ENCODE data around the gene ZNF729.

The ZNF729 gene

DNA sequence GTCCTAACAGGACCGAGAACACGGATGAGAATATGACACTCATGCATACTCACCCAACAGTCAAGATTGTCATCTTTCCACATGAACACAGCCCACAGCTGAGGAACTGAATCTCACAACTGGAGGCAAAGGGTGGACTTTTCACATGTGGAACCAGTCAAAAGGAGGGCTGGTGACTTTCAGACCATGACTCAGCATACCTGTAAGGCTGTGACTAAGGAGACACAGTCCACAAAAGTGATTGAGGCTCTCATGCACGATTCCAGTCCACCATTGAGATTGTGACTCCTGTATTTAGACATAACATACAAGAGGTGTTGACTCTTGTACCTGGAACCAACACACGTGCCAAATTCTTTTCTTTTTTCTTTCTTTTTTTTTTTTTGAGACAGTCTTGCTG lies 40.0 kb downstream of the ZNF729 start:
- no peak for DNase-seq (ENCODE audit: low spot score)
- no peak for TF ChIP-seq CTCF (IDR thresholded peaks at IDR 0.05; ENCODE audit: extremely low read depth, missing control alignments)

- no peak for DNase-seq (ENCODE audit: low spot score)
- TF ChIP-seq CTCF (IDR thresholded peaks at IDR 0.05; ENCODE audit: extremely low read depth, missing control alignments) = no peak
These were observed 41.1 kb downstream of the ZNF729 start for GRCh38 chr19:22327321-22327720.

- no peak for DNase-seq (ENCODE audit: low spot score)
- TF ChIP-seq CTCF (IDR thresholded peaks at IDR 0.05; ENCODE audit: extremely low read depth, missing control alignments) = no peak
These were observed 45.3 kb downstream of the ZNF729 start for GRCh38 chr19:22331521-22331920.

DNA sequence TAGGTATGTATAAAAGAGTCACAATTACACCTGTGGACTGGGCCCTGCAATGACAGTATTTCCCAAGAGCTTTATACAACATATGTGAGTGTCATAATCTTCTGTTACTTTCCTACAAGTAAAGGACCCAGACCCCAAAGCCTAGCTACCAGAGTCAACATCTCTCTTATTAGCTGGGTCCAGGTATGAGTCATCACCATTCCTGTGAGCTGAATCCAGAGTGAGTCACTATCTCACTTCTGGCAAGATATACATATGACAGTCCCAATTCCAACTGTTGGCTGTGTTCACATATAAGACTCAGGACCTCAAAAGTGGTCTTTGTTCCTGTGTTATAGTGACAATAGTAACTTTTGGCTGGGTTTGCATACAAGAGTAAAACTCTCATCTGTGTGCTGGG lies 46.7 kb downstream of the ZNF729 start:
- no peak for DNase-seq (ENCODE audit: low spot score)
- TF ChIP-seq CTCF (IDR thresholded peaks at IDR 0.05; ENCODE audit: extremely low read depth, missing control alignments) = no peak

DNA sequence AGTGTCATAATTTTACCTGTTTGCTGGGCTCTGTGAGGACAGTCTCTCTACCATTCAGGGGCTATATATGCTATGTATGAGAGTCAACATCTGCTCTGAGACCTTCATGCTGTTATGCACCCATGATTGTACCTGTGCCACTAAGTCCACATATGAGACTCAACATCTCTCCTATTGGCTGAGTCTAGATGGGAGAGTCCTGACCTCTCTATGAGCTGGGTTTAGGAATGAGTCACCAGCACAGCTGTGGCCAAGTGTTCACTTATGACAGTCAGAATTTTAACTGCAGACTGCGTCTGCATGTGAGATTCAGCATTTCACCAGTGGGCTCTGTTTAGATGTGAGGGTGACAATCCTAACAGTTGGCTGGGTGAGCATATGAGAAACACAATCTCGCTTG lies 49.5 kb downstream of the ZNF729 start:
- TF ChIP-seq CTCF (IDR thresholded peaks at IDR 0.05; ENCODE audit: extremely low read depth, missing control alignments) = no peak
- DNase-seq (ENCODE audit: low spot score) = no peak

DNA sequence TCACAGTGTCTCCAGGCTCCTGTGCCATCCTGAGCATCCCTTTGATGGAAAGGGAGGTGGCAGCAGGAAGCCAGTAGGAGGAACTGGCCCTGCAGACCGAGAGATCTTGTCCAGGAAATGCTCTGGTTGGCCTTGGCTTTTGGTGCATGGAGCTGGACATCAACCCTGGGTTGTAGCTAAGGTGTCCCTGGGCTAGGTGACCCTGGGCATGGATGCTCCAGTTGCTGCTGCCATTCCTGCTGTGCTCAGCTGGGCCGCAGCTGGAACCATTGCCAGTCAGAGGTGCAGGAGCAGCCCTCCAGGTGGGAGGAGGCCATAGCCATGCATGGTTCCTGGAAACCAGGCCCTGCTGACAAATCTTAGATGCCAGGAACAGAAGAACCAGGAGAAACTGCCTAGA lies 68.4 kb downstream of the ZNF729 start:
- DNase-seq (ENCODE audit: low spot score) = no peak
- TF ChIP-seq CTCF (IDR thresholded peaks at IDR 0.05; ENCODE audit: extremely low read depth, missing control alignments) = no peak

All from GM20000 (cell line).